Fibroblast of villous mesenchyme (primary cell): ENCODE results near the gene ANKDD1A. TPM values are rescaled to one million over a fixed set of nuclear protein-coding genes. Genes with fewer than 3 reads are reported as not detected.

Experiments used
- DNase-seq: peaks from one replicate; pipeline ENCODE4 v3.0.0-alpha.2; 2010; ENCODE audit warnings: low read depth
- H3K4me3 ChIP-seq: 2 replicates; pipeline ENCODE4 v1.5.1; 2011; ENCODE audit warnings: low read depth, mild to moderate bottlenecking, low read length
- total RNA-seq: library from RNA; depleted of rRNA; stranded (reverse); fragments of >200 nt; gene quantifications from 2 replicates; pipeline ENCODE4 v1.2.3, GENCODE V29; 2012
- TF ChIP-seq, protein P1 (sequence below): IDR thresholded peaks from 2 replicates; pipeline ENCODE4 v1.5.1; 2012; ENCODE audit warnings: low read depth, mild to moderate bottlenecking, low read length; ENCODE audit not compliant: insufficient read depth

Gene ANKDD1A
- 3.9 and 7.1 TPM in 2 replicates for total RNA-seq

DNA sequence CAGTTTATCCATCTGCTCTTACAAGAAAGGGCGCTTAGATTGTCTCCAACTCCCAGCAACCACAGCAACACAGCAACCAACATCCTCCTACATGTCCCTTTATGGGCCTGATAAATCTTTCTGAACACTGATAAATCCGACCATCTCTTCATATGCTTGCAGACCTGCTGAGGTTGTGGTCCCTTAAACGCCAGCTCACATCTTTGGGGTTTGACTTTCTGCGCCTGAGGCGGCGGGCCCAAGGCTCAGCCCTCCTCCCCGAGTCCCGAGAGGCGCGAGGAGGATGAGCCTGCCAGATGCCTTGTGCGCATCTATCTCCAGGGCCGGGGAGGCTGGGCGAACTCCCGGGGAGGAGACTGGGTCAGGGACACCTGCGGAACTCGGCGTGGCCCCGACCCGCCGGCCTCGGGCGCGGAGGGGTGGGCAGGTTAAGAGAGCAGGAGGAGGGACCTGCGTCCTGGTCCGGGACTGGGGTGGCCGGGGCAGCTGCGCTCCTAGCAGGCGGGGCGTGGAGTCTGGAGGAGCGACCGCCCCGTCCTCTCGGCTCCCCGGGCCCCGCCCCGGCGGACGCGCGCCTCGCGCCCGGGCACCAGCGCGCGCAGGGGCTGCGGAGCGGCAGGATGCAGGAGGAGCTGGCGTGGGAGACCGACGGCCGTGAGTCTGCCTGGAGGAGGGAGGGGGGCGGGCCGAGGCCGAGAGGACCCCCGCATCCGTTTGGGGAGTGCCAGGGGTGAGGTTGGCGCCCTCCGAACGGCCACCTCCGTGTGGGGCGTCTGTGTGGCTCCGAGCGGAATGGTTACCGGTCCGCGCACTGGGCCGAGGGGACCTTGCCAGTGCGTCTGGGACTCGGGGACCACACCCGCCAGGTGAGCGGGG is at the start of gene ANKDD1A:
ANKDD1A (plus strand) TSS at position 592 of the 876 bp plus-strand sequence; CDS start at position 621, 29 bp downstream.
- TF ChIP-seq, protein P1, sequence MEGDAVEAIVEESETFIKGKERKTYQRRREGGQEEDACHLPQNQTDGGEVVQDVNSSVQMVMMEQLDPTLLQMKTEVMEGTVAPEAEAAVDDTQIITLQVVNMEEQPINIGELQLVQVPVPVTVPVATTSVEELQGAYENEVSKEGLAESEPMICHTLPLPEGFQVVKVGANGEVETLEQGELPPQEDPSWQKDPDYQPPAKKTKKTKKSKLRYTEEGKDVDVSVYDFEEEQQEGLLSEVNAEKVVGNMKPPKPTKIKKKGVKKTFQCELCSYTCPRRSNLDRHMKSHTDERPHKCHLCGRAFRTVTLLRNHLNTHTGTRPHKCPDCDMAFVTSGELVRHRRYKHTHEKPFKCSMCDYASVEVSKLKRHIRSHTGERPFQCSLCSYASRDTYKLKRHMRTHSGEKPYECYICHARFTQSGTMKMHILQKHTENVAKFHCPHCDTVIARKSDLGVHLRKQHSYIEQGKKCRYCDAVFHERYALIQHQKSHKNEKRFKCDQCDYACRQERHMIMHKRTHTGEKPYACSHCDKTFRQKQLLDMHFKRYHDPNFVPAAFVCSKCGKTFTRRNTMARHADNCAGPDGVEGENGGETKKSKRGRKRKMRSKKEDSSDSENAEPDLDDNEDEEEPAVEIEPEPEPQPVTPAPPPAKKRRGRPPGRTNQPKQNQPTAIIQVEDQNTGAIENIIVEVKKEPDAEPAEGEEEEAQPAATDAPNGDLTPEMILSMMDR, result no peak
- H3K4me3 ChIP-seq, result peak within 1 kb of the TSS; percentile 64
- DNase-seq, result peak; percentile 48

DNA sequence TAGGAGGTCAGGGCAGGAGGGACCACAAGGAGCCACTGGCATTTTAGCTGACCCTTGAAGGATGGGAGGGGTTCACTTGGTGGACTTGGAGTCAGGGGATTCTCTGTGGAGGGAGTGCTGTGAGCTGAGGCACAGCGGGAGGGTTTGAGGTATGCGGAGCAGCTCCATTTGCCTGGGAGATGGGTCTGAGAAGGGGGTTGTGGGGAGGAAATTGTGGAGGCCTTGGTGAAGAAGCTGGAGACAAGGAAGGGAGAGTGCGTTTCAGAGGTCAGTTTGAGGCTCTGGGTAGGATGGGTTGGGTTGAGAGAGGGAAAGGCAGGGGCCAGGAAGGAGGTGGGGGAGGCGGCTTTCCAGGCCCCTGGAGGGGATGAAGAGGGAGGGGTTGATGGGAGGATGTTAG is 49.7 kb upstream of the ANKDD1A start:
- DNase-seq, result no peak
- TF ChIP-seq, protein P1, result no peak
- no peak overlapping the region for H3K4me3 ChIP-seq

DNA sequence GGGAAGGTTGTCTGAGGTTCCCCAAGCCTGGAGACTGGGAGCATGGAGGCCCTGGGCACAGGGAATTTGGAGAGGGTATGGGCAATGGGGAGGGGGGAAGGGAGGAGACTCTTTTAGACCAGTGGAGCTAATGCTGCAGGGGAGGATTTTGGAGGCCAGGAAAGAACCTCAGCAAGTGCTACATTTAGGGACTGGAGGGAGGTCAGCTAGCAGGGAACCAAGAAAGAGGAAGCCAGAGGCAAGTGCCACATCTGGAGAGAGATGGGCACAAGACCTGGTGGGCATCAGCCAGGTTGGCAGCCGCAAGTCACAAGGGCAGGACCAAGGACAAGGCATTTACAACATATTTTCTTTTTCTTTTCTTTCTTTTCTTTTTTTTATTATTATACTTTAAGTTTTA is 49.3 kb upstream of the ANKDD1A start:
- TF ChIP-seq, protein P1, result no peak
- no peak overlapping the region for H3K4me3 ChIP-seq

DNA sequence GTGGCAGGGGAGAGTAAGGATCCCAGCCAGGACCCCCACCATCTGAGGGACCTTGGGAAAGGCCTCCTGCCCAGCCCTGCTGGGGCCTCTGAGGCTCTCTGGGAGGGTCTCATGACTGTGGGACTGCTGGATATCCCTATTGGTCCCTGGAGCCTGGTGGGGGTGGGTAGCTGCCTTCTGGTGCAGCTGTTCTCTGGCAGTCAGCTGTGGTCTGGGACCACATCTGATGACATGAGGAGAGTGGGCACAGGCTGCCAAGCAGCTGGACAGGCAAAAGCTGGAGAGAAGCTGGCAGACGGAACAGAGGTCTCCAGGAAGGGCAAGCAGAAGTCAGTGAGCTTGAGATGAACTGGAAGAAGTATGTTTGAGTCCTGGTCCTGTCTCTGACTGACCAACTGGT is 47.6 kb upstream of the ANKDD1A start:
- TF ChIP-seq, protein P1, result no peak
- H3K4me3 ChIP-seq, result no peak overlapping the region
- DNase-seq, result no peak

More for the DNA sequence above, 49.3 kb upstream of the ANKDD1A start:
- DNase-seq, result no peak

DNA sequence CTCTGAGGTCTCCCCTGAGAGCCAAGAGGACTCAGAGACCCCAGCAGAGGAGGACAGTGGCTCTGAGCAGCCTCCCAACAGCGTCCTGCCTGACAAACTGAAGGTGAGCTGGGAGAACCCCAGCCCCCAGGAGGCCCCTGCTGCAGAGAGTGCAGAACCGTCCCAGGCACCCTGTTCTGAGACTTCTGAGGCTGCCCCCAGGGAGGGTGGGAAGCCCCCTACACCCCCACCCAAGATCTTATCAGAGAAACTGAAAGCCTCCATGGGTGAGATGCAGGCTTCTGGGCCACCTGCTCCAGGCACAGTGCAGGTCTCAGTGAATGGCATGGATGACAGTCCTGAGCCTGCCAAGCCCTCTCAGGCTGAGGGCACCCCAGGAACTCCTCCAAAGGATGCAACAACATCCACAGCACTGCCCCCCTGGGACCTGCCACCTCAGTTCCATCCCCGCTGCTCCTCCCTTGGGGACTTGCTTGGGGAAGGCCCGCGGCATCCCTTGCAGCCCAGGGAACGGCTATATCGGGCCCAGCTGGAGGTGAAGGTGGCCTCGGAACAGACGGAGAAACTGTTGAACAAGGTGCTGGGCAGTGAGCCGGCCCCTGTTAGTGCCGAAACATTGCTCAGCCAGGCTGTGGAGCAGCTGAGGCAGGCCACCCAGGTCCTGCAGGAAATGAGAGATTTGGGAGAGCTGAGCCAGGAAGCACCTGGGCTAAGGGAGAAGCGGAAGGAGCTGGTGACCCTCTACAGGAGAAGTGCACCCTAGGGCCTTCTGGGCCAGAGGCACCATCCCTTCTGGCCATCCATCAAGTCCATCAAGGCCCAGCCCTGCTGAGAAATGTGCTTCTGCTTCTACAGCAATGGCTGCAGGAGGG is 46.3 kb upstream of the ANKDD1A start:
- TF ChIP-seq, protein P1, result no peak
- no peak for DNase-seq
- H3K4me3 ChIP-seq, result no peak overlapping the region

DNA sequence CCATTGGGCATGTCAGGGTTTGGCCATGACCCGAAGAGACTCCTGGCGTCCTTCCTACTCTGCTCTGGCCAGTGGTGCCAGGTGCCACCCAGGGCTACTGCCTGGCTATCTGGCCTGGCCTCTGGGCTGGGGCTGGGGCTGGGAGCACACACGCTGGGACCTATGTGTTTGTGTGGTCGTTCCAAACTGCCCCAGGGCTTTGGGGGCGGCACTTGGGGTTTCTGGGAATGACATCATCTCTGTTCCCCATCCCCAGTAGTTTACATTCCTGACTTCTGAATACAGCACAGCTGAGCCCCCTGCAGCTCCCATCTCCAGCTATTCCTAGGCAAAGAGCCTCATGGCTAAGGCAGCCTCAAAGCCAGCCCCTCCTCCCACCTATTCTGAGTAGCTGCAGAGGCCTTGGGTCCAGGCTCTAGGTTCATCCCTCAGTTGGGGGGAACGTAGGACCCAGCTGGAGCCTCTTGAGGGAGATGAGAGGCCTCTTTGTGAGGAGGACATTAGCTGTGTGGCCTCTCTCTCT is 45.6 kb upstream of the ANKDD1A start:
- DNase-seq, result peak; percentile 92
- TF ChIP-seq, protein P1, result no peak
- H3K4me3 ChIP-seq, result no peak overlapping the region
